Measurements from ENCODE around the gene HSPH1.

- no peak for TF ChIP-seq CTCF (conservative IDR thresholded peaks at IDR 0.05)
- no peak for TF ChIP-seq EZH2 (IDR thresholded peaks at IDR 0.05; ENCODE audit: low read depth)
These were observed 4.9 kb upstream of the HSPH1 start for GRCh38 chr13:31166591-31166990.

All from PC-9 (cell line).